K562 (cell line): ENCODE measurements around the gene MBOAT2. TPM values are rescaled to one million over a fixed set of nuclear protein-coding genes. Genes with fewer than 3 reads are reported as not detected.

ENCODE experiments used
- ARID1B ChIP-seq: fragments of 450-650 bp; IDR thresholded peaks from 2 replicates; pipeline ENCODE4 v1.6.1; 2016; ENCODE audit warnings: antibody characterized with exemption, mild to moderate bottlenecking, inconsistent platforms
- ATF1 ChIP-seq, 2 experiments: fragments of 450-650 bp in 1 of 2; IDR thresholded peaks; 2 replicates each; pipeline ENCODE4 v1.6.1; 2016; ENCODE audit warnings: missing compliant biosample characterization in 1 of 2, missing genetic modification characterization in 1 of 2
- BRF1 ChIP-seq: IDR thresholded peaks from 3 replicates; pipeline ENCODE4 v1.6.1; 2011; ENCODE audit warnings: borderline replicate concordance, mild to moderate bottlenecking; ENCODE audit not compliant: insufficient read length; ENCODE audit errors: extremely low read depth
- CBFA2T3 ChIP-seq: fragments of 450-650 bp; IDR thresholded peaks from 2 replicates; pipeline ENCODE4 v1.6.1; 2017
- DMBX1 ChIP-seq: fragments of 250-450 bp; sonication (Bioruptor Pico); IDR thresholded peaks from 2 replicates; pipeline ENCODE4 v1.8.0; 2022; ENCODE audit warnings: inconsistent platforms, mild to moderate bottlenecking, moderate library complexity, borderline replicate concordance
- HLTF ChIP-seq: fragments of 450-650 bp; IDR thresholded peaks from 2 replicates; pipeline ENCODE4 v1.6.1; 2016
- MAZ ChIP-seq, 2 experiments: fragments of 450-650 bp in 1 of 2; sonication (generic) in 1 of 2; formaldehyde crosslinking; IDR thresholded peaks in 1 of 2; conservative IDR thresholded peaks in 1 of 2; 2 replicates each; pipeline versions ENCODE4 v1.4.0 to v1.5.0; 2020; ENCODE audit warnings: mild to moderate bottlenecking in 1 of 2, missing genetic modification reagents in 1 of 2
- MCM2 ChIP-seq: fragments of 450-650 bp; IDR thresholded peaks from 2 replicates; pipeline ENCODE4 v1.6.1; 2017; ENCODE audit warnings: low read depth, mild to moderate bottlenecking
- NCOA4 ChIP-seq: fragments of 450-650 bp; IDR thresholded peaks from 2 replicates; pipeline ENCODE4 v1.6.1; 2018; ENCODE audit warnings: mild to moderate bottlenecking; ENCODE audit not compliant: partially characterized antibody
- NRF1 ChIP-seq, 2 experiments: fragments of 450-650 bp; IDR thresholded peaks in 1 of 2; conservative IDR thresholded peaks in 1 of 2; 2 replicates each; pipeline ENCODE4 v1.6.1; 2014; ENCODE audit warnings: mild to moderate bottlenecking in 2 of 2
- PTBP1 ChIP-seq: fragments of 200-400 bp; formaldehyde crosslinking; IDR thresholded peaks from 2 replicates; pipeline ENCODE4 v1.6.1; 2017; ENCODE audit warnings: low read depth, low read length
- STAG1 ChIP-seq: sonication (generic); formaldehyde crosslinking; IDR thresholded peaks from 2 replicates; pipeline ENCODE4 v1.5.0; 2020; ENCODE audit warnings: missing genetic modification reagents, borderline replicate concordance
- TAF1 ChIP-seq: IDR thresholded peaks from 2 replicates; pipeline ENCODE4 v1.6.1; 2011; ENCODE audit warnings: mild to moderate bottlenecking, low read length, moderate library complexity; ENCODE audit not compliant: insufficient read depth, control insufficient read depth, severe bottlenecking; ENCODE audit errors: extremely low read depth
- TCFL5 ChIP-seq: fragments of 250-450 bp; sonication (Bioruptor Pico); conservative IDR thresholded peaks from 2 replicates; pipeline ENCODE4 v1.6.1; 2021; ENCODE audit warnings: mild to moderate bottlenecking, moderate library complexity, matching md5 sums
- YY1 ChIP-seq, 3 experiments: IDR thresholded peaks; 2 replicates each; pipeline ENCODE4 v1.6.1; 2011; ENCODE audit warnings: low read length in 2 of 3, mild to moderate bottlenecking in 2 of 3, moderate library complexity in 2 of 3, borderline replicate concordance in 1 of 3, control low read depth in 1 of 3, low read depth in 1 of 3; ENCODE audit not compliant: insufficient read depth in 3 of 3, insufficient replicate concordance in 2 of 3, control insufficient read depth in 1 of 3, insufficient read length in 1 of 3; ENCODE audit errors: extremely low read depth in 1 of 3
- ZBTB40 ChIP-seq, 2 experiments: fragments of 450-650 bp in 1 of 2; sonication (generic) in 1 of 2; formaldehyde crosslinking in 1 of 2; IDR thresholded peaks; 2 replicates each; pipeline versions ENCODE4 v1.7.1 to v1.9.0; 2016 to 2022; ENCODE audit warnings: inconsistent platforms in 1 of 2, mild to moderate bottlenecking in 1 of 2, missing genetic modification reagents in 1 of 2
- ZNF282 ChIP-seq: sonication (generic); formaldehyde crosslinking; IDR thresholded peaks from 2 replicates; pipeline ENCODE4 v1.8.1; 2023; ENCODE audit warnings: missing genetic modification reagents
- ZNF668 ChIP-seq: fragments of 250-450 bp; sonication (Bioruptor Pico); IDR thresholded peaks from 2 replicates; pipeline ENCODE4 v1.8.0; 2022; ENCODE audit warnings: mild to moderate bottlenecking, inconsistent platforms
- polyA plus RNA-seq, 8 experiments: library from polyadenylated mRNA; depleted of rRNA in 4 of 8; stranded (reverse) in 5 of 8; unstranded in 3 of 8; fragments of >200 nt; fragmentation: Nextera tagmentation in 2 of 8; fragmentation: Illumina TruSeq in 1 of 8; extraction: Ambion mirVana in 2 of 8; extraction: Trizol in 1 of 8; gene quantifications; 2 replicates each; pipeline versions ENCODE4 v1.2.1 to v1.2.3, GENCODE V29; 2011 to 2014; ENCODE audit warnings: inconsistent platforms in 1 of 8, missing spikeins in 1 of 8
- total RNA-seq, 7 experiments: library from RNA; depleted of rRNA in 6 of 7; stranded (reverse); fragments of >200 nt in 6 of 7; fragmentation: Illumina TruSeq in 2 of 7; extraction: Trizol in 2 of 7; gene quantifications; 2 replicates each; pipeline versions ENCODE4 v1.2.1 to v1.2.3, GENCODE V29; 2011 to 2021; ENCODE audit warnings: low replicate concordance in 1 of 7

MBOAT2 gene
- total and polyA plus RNA-seq, 9 of the 15 experiments (the other 6 are each of a cell fraction or from before 2014, with no cell fraction given): 8.4 to 122 (median 27.6) TPM

- peak in 2 of 3 experiments; percentile 55 to 76 for TF ChIP-seq YY1 (IDR thresholded peaks at IDR 0.05; ENCODE audit: borderline replicate concordance in 1 of 3, control insufficient read depth in 1 of 3, extremely low read depth in 1 of 3, insufficient read depth in 3 of 3, insufficient read length in 1 of 3, insufficient replicate concordance in 2 of 3, low read depth in 1 of 3, low read length in 2 of 3)
- TF ChIP-seq NRF1 (conservative IDR thresholded peaks at IDR 0.05 in 1 of 2, IDR thresholded peaks at IDR 0.05 in 1 of 2): peak in 1 of 2 experiments; percentile 41; a peak in 2 of 4 replicates
- 0 out of 2 replicates have a peak, but pooled peaks have one; percentile 6 for TF ChIP-seq CBFA2T3
- no peak for TF ChIP-seq ATF1 (CRISPR knock-in tag; IDR thresholded peaks at IDR 0.05)
- TF ChIP-seq ATF1 (tag; IDR thresholded peaks at IDR 0.05): peak; percentile 62
- 0 out of 2 replicates have a peak, but pooled peaks have one; percentile 29 for TF ChIP-seq DMBX1 (CRISPR knock-in tag)
- TF ChIP-seq ARID1B: peak; percentile 22; the same call in 1 of the 2 replicates
- no peak for TF ChIP-seq MCM2
- no peak for TF ChIP-seq STAG1 (CRISPR knock-in tag)
- TF ChIP-seq ZNF668 (CRISPR knock-in tag): no peak
- peak; percentile 76 for TF ChIP-seq TAF1
- no peak for TF ChIP-seq TCFL5 (CRISPR knock-in tag)
- no peak for TF ChIP-seq NCOA4
- peak; percentile 14 to 86; a peak in 1 of 4 replicates for TF ChIP-seq MAZ (CRISPR knock-in tag; conservative IDR thresholded peaks at IDR 0.05 in 1 of 2, IDR thresholded peaks at IDR 0.05 in 1 of 2)
- no peak for TF ChIP-seq BRF1
- no peak for TF ChIP-seq PTBP1
- peak; percentile 23; the same call in 1 of the 2 replicates for TF ChIP-seq HLTF
- TF ChIP-seq ZBTB40 (IDR thresholded peaks at IDR 0.05): 0 out of 2 replicates have a peak, but pooled peaks have one; percentile 21
- TF ChIP-seq ZBTB40 (CRISPR knock-in tag; IDR thresholded peaks at IDR 0.05): no peak
- TF ChIP-seq ZNF282 (CRISPR knock-in tag): no peak
Observed at GRCh38 chr2:9003616-9004337, at the start of gene MBOAT2 (continued).
